Tibial nerve (tissue), 4 donors: Measurements from ENCODE around the gene GNG2. TPM values are rescaled to one million over a fixed set of nuclear protein-coding genes. Genes with fewer than 3 reads are reported as not detected.
A peak's percentile ranks its signal among the peaks of the same experiment; 100 is the strongest.

Experiments used
- DNase-seq, 2 donors: peaks; one replicate each; pipeline ENCODE4 v3.0.0-alpha.2; 2019; ENCODE audit warnings: low spot score in 2 of 2
- H3K27ac ChIP-seq, 4 donors: fragments of 200-600 bp; sonication (generic) in 3 of 4; one replicate each; pipeline ENCODE4 v1.5.1; 2017 to 2019; ENCODE audit warnings: mild to moderate bottlenecking in 1 of 4
- H3K27me3 ChIP-seq, 2 donors: fragments of 200-600 bp; sonication (generic) in 1 of 2; one replicate each; pipeline versions ENCODE4 v1.5.1 to v1.6.0; 2017 to 2019
- H3K36me3 ChIP-seq, 3 donors: fragments of 200-600 bp; sonication (generic); one replicate each; pipeline ENCODE4 v1.5.1; 2018 to 2019
- H3K4me1 ChIP-seq, 4 donors: fragments of 200-600 bp; sonication (generic) in 3 of 4; one replicate each; pipeline ENCODE4 v1.5.1; 2017 to 2019
- H3K4me3 ChIP-seq, 4 donors: fragments of 200-600 bp; sonication (generic) in 3 of 4; one replicate each; pipeline ENCODE4 v1.5.1; 2017 to 2019; ENCODE audit warnings: mild to moderate bottlenecking in 1 of 4, moderate library complexity in 1 of 4
- H3K9me3 ChIP-seq, 4 donors: fragments of 200-600 bp; sonication (generic) in 3 of 4; one replicate each; pipeline ENCODE4 v1.5.1; 2017 to 2019
- CTCF ChIP-seq, 5 experiments: fragments of 200-600 bp in 3 of 5; fragments of 450-650 bp in 2 of 5; sonication (generic) in 3 of 5; IDR thresholded peaks; one replicate each; pipeline ENCODE4 v1.5.1; 2016 to 2019; ENCODE audit warnings: antibody characterized with exemption in 5 of 5, mild to moderate bottlenecking in 3 of 5, moderate library complexity in 2 of 5
- EP300 ChIP-seq, 2 donors: sonication (generic); formaldehyde crosslinking; IDR thresholded peaks; one replicate each; pipeline ENCODE4 v1.6.1; 2017; ENCODE audit warnings: antibody characterized with exemption in 2 of 2, mild to moderate bottlenecking in 1 of 2
- POLR2A ChIP-seq, 2 donors: fragments of 450-650 bp; IDR thresholded peaks; one replicate each; pipeline ENCODE4 v1.6.1; 2017; ENCODE audit warnings: antibody characterized with exemption in 2 of 2, mild to moderate bottlenecking in 2 of 2, moderate library complexity in 2 of 2
- WGBS, 2 donors: methylation state at CpG; one replicate each; pipeline ENCODE4 v1.1.5; 2018; 5-methylcytosine and 5-hydroxymethylcytosine counted together
- total RNA-seq, 4 donors: library from RNA; depleted of rRNA; stranded (reverse); fragments of >200 nt; gene quantifications; one replicate each; pipeline ENCODE4 v1.1.0, GENCODE V29; 2016

GNG2 gene
- total RNA-seq, 4 donors from 2014 or later: 54.3 to 121 (median 73.3) TPM

- Histone ChIP-seq H3K9me3 (peaks cover 0 to 17% (median 2%) of the 10 kb centered on the region in 4 donors), H3K4me3 (peak overlapping the region in 1 of 4 donors; percentile 36), H3K4me1 (peaks cover 0 to 39% (median 10%) of the 10 kb centered on the region in 4 donors), H3K36me3 (peaks cover 0 to 20% (median 0%) of the 10 kb centered on the region in 3 donors), H3K27me3 (no peaks in the 10 kb centered on the region), H3K27ac (peak overlapping the region; percentile 31 to 90 (median 68))
- 25 to 27% methylated on average over 2 of the region's 3 CpGs for WGBS, 2 donors
- TF ChIP-seq CTCF (IDR thresholded peaks at IDR 0.05): no peak
- no peak for TF ChIP-seq EP300 (IDR thresholded peaks at IDR 0.05)
- no peak for TF ChIP-seq POLR2A (IDR thresholded peaks at IDR 0.05)
- DNase-seq: no peak
These were observed 102.3 kb downstream of the GNG2 start for GRCh38 chr14:51962711-51963110.

GRCh38 chr14:51963286-51963685, 102.9 kb downstream of the GNG2 start:
- WGBS, 2 donors: 15 to 18% methylated on average over 4 of the region's 4 CpGs
- Histone ChIP-seq H3K27ac (peak overlapping the region; percentile 31 to 90 (median 68)), H3K4me3 (peak overlapping the region in 2 of 4 donors; percentile 11 to 36)

GRCh38 chr14:51967521-51967920, 107.1 kb downstream of the GNG2 start:
- Histone ChIP-seq H3K27me3 (no peaks in the 10 kb centered on the region), H3K27ac (peak overlapping the region in 2 of 4 donors; percentile 68 to 83), H3K9me3 (no peaks in the 10 kb centered on the region), H3K36me3 (peaks cover 0 to 3% (median 0%) of the 10 kb centered on the region in 3 donors), H3K4me3 (no peak overlapping the region), H3K4me1 (peaks cover 0 to 35% (median 3%) of the 10 kb centered on the region in 4 donors)
- DNase-seq: no peak
- 72 to 76% methylated on average over 2 of the region's 2 CpGs for WGBS, 2 donors
- no peak for TF ChIP-seq CTCF (IDR thresholded peaks at IDR 0.05)
- TF ChIP-seq POLR2A (IDR thresholded peaks at IDR 0.05): no peak
- TF ChIP-seq EP300 (IDR thresholded peaks at IDR 0.05): no peak

More at GRCh38 chr14:51963286-51963685, 102.9 kb downstream of the GNG2 start:
- H3K4me1 ChIP-seq: peaks cover 0 to 41% (median 10%) of the 10 kb centered on the region in 4 donors
- TF ChIP-seq POLR2A (IDR thresholded peaks at IDR 0.05): peak in 1 of 2 donors; percentile 12
- TF ChIP-seq EP300 (IDR thresholded peaks at IDR 0.05): peak in 1 of 2 donors; percentile 57
- no peak for TF ChIP-seq CTCF (IDR thresholded peaks at IDR 0.05)
- H3K9me3 ChIP-seq: peaks cover 0 to 12% (median 1%) of the 10 kb centered on the region in 4 donors
- H3K27me3 ChIP-seq: no peaks in the 10 kb centered on the region
- no peak for DNase-seq
- peaks cover 0 to 17% (median 0%) of the 10 kb centered on the region in 3 donors for H3K36me3 ChIP-seq

- no peak for TF ChIP-seq CTCF (IDR thresholded peaks at IDR 0.05)
- TF ChIP-seq EP300 (IDR thresholded peaks at IDR 0.05): no peak
- no peak for TF ChIP-seq POLR2A (IDR thresholded peaks at IDR 0.05)
- H3K27ac ChIP-seq: peak overlapping the region in 3 of 4 donors; percentile 10 to 68 (median 51)
These were observed 109.6 kb downstream of the GNG2 start for GRCh38 chr14:51969852-51970540.

GRCh38 chr14:51972566-51972965, 112.2 kb downstream of the GNG2 start:
- Histone ChIP-seq H3K27me3 (no peaks in the 10 kb centered on the region), H3K27ac (no peak overlapping the region), H3K36me3 (peaks cover 0 to 3% (median 0%) of the 10 kb centered on the region in 3 donors), H3K4me3 (no peak overlapping the region), H3K9me3 (no peaks in the 10 kb centered on the region), H3K4me1 (peaks cover 0 to 10% (median 0%) of the 10 kb centered on the region in 4 donors)
- WGBS, 2 donors: 93 to 94% methylated on average over 7 of the region's 7 CpGs
- DNase-seq: no peak
- TF ChIP-seq CTCF (IDR thresholded peaks at IDR 0.05) (no peak), POLR2A (IDR thresholded peaks at IDR 0.05) (no peak), EP300 (IDR thresholded peaks at IDR 0.05) (no peak)

More at GRCh38 chr14:51969852-51970540, 109.6 kb downstream of the GNG2 start:
- peaks cover 0 to 12% (median 0%) of the 10 kb centered on the region in 4 donors for H3K4me1 ChIP-seq
- DNase-seq: no peak
- H3K36me3 ChIP-seq: peaks cover 0 to 3% (median 0%) of the 10 kb centered on the region in 3 donors
- no peaks in the 10 kb centered on the region for H3K9me3 ChIP-seq
- H3K27me3 ChIP-seq: no peaks in the 10 kb centered on the region
- 47 to 51% methylated on average over 6 of the region's 6 CpGs for WGBS, 2 donors
- H3K4me3 ChIP-seq: no peak overlapping the region
